RWPE1 (cell line): ENCODE data around the gene PRAC2.

Source experiments
- CTCF ChIA-PET: fragments of 350-600 bp; sonication (Branson Sonifier 250); formaldehyde crosslinking; extraction: SDS; loops from one replicate; lab custom pipeline; 2021; lab: Yijun Ruan, JAX
- POLR2A ChIA-PET: fragments of 400-600 bp; formaldehyde crosslinking; extraction: SDS; loops from one replicate; lab custom pipeline; 2020; ENCODE audit warnings: antibody characterized with exemption; ENCODE audit not compliant: low non-redundant PET; lab: Yijun Ruan, JAX
- DNase-seq: peaks from one replicate; pipeline ENCODE4 v3.0.0; 2012; ENCODE audit warnings: low spot score
- H3K27ac ChIP-seq: fragments of 450-650 bp; 2 replicates; pipeline ENCODE4 v1.5.1; 2017
- TF ChIP-seq, protein P1 (sequence below): fragments of 450-650 bp; conservative IDR thresholded peaks from 2 replicates; pipeline ENCODE4 v1.5.1; 2017; ENCODE audit warnings: low read depth, mild to moderate bottlenecking

PRAC2 gene

DNA sequence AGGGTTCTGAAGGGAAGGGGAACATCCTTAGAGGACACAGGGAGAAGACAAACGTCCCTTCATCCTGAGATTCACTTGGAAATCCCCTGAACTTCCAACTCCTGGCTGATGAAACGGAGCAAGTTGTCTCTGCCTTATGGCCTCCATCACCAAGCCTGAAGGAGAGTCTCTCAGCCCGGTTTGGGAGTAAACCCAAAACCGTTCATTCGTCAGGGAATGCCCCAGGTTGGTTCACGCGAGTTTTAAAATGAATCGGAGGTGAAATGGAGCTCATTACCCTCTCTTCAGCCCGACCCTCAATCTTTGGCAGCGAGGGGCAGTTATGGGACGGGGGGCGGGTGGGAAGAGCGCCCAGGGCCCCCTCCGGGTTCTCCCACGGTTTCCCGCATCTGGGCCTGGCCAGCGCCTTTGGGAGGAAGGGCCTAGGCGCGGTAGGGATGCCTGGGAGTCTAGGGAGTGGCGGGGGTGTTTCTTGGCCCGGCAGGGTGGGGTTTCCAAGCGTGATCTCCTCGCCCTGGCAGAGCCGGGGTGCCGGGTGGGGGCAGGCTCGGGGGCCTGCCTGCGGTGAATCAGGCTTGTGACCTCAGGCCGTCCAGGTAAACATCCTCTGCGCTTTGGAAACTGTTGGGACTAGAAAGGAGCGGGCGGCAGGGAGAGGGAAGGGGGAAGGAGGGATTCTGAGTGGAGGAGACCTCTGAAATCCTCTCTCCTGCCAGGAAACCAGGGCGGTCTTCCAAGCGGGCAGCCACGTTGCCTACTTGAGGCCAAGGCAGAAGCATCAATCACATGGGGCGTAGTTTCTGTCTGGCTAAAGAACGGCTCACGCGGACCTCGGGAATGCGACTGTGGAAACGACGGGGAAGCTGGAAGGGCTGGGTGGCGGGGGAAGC, 29.7 kb downstream of the PRAC2 start:
- H3K27ac ChIP-seq: no peak overlapping the region
- ChIA-PET POLR2A (no interaction called here), CTCF (interaction anchor here (0.7 kb wide), 1 partner anchor 505 kb away, joined by 3 read pairs; no protein-coding TSS in a partner anchor)
- no peak for DNase-seq
- TF ChIP-seq, protein P1, sequence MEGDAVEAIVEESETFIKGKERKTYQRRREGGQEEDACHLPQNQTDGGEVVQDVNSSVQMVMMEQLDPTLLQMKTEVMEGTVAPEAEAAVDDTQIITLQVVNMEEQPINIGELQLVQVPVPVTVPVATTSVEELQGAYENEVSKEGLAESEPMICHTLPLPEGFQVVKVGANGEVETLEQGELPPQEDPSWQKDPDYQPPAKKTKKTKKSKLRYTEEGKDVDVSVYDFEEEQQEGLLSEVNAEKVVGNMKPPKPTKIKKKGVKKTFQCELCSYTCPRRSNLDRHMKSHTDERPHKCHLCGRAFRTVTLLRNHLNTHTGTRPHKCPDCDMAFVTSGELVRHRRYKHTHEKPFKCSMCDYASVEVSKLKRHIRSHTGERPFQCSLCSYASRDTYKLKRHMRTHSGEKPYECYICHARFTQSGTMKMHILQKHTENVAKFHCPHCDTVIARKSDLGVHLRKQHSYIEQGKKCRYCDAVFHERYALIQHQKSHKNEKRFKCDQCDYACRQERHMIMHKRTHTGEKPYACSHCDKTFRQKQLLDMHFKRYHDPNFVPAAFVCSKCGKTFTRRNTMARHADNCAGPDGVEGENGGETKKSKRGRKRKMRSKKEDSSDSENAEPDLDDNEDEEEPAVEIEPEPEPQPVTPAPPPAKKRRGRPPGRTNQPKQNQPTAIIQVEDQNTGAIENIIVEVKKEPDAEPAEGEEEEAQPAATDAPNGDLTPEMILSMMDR: no peak

DNA sequence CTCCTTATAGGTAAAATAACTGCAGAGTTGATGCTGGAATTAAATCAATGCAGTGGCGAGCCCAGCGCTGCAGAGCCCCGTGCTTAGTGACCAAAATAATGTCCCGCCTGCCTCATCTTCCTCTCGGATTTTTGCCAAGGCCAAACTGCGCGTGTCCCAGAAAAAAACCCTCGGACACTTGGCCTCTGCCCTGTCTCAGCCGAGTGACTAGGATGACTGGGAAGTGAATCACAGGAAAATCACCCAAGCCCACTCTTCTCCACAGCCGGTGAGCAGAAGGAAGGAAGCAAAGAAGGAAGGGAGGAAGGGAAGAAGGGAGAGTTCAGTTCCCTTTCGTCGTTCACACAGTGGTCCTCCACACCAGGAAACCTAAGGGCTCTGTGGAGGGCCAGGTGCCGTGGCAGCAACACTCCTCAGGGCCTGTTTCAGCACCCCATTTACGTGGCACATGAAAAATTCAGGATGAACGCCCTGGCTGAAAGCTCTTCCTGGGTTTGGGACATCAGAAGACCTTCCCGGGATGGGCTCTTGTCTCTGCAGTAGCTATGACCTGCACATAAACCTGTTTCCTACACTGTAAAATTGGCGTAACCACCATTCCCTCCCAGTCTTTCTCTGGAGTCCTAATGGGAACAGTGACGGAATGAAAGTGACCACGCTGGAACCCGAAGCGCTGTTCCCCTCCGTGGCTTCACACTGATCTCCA, 31.0 kb downstream of the PRAC2 start:
- ChIA-PET POLR2A (no interaction called here), CTCF (interaction anchor here (0.5 kb wide), 1 partner anchor 16 kb away, joined by 5 read pairs; no protein-coding TSS in a partner anchor)
- no peak for DNase-seq
- H3K27ac ChIP-seq: no peak overlapping the region
- TF ChIP-seq, protein P1: no peak

DNA sequence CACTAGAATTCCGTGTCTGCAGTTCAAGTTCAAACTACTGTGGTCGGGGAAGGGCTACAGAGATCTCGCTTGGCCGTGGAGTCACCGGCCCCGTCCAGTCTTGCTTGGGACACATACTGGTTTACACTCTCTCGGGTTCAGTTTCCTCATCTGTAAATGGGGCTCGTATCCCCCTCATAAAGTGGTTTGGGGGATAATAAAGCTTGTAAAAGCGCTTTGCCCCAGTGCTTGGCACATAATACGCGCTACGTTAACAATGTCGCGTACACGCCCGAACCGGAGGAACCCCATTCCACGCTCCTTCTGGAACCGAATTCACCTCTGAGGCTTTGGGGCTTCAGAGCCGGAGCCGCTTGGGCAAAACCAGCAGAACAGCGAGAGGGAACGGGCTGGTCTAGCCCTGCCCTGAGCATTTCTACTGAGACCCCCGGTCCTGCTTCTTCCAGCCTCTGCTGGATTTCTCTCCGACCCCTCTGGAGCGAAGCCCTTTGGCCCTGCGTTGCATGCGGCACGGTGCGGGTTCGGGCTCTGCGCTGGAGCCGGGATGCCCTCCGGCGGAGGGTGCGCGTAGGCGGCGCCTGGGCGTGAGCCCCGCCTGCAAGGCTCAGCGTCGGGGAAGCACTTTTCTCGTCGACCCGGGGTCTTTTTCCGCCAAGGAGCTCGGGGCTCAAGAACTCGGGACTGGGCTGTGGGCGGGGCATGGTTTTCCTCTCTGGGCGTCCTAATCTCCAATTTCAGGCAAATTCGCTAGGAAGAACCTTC, 31.7 kb downstream of the PRAC2 start:
- TF ChIP-seq, protein P1: no peak
- POLR2A ChIA-PET: no interaction called here
- no peak for DNase-seq
- CTCF ChIA-PET: interaction anchor here (0.5 kb wide), 1 partner anchor 15 kb away, joined by 5 read pairs; no protein-coding TSS in a partner anchor
- no peak overlapping the region for H3K27ac ChIP-seq

DNA sequence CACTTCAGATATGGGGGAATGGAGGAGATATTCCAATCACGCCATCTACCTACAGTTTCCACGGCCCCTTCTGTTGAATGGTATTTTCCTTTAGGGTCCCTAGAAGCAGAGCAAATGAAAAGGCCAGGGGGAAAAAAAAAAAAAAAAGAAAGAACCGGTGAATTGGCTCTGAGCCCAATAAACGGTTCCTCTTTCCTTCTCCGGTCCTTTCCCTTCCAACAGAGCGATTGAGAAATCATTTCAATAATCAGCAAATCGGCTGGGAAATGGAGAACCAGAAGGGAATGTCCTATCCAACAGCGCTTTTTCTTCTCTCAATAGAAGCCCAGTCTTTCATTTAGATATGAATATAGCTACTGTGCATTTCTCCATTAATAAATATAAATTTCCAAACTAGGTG, 32.4 kb downstream of the PRAC2 start:
- ChIA-PET CTCF (interaction anchor here (1.1 kb wide), 1 partner anchor 36 kb away, joined by 3 read pairs; no protein-coding TSS in a partner anchor), POLR2A (no interaction called here)
- no peak overlapping the region for H3K27ac ChIP-seq
- no peak for DNase-seq
- TF ChIP-seq, protein P1: no peak

DNA sequence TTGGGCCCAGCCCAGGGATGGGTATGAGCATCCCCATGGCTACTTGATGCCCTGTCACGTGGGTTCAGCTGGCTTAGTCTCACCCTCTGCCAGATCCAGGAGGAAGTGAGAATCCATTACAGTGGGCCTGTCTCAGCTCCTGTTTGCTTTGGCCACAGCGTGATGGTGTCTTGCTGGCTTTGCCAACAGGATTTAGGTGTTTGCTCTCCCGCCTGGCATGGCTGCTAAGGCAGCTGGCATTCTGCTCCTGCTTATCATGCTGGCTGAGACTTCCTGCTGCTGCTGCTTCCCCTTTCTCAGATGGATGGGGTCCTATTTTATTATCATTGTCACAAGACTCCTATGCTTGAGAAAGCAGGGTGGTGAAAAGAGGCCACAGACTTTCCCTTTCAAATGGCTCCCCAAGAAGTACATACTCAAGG, 33.9 kb downstream of the PRAC2 start:
- ChIA-PET POLR2A (no interaction called here), CTCF (no interaction called here)
- TF ChIP-seq, protein P1: no peak
- no peak for DNase-seq
- no peak overlapping the region for H3K27ac ChIP-seq
